ENCODE measurements around the gene HEATR1.
A peak's percentile ranks its signal among the peaks of the same experiment; 100 is the strongest.

HEATR1 gene

GRCh38 chr1:236536540-236536939 is 67.8 kb downstream of the HEATR1 start:
- Histone ChIP-seq H3K9me3 (ENCODE audit: control insufficient read depth, low read length) (no peaks in the 10 kb centered on the region), H3K36me3 (ENCODE audit: control insufficient read depth, insufficient read depth, low read length) (peaks cover 29% of the 10 kb centered on the region)
- 84 to 86% methylated on average over 4 to 5 of the region's 5 CpGs for WGBS, 2 experiments (ENCODE audit: insufficient coverage in 2 of 2)

GRCh38 chr1:236535662-236536161 is 68.6 kb downstream of the HEATR1 start:
- WGBS, 2 experiments (ENCODE audit: insufficient coverage in 2 of 2) = 85 to 96% methylated on average over 4 to 6 of the region's 6 CpGs
- no peak overlapping the region for H3K4me3 ChIP-seq (ENCODE audit: extremely low read depth, insufficient read depth, low read length, poor library complexity, severe bottlenecking)
- peaks cover 10% of the 10 kb centered on the region for H3K4me1 ChIP-seq (ENCODE audit: control insufficient read depth, insufficient read depth, low read length, poor library complexity, severe bottlenecking)
- no peak overlapping the region for H3K27ac ChIP-seq (ENCODE audit: low read depth, low read length, severe bottlenecking)
- H3K9me3 ChIP-seq (ENCODE audit: control insufficient read depth, low read length) = no peaks in the 10 kb centered on the region
- peaks cover 24% of the 10 kb centered on the region for H3K36me3 ChIP-seq (ENCODE audit: control insufficient read depth, insufficient read depth, low read length)

More at GRCh38 chr1:236536540-236536939, 67.8 kb downstream of the HEATR1 start:
- H3K4me3 ChIP-seq (ENCODE audit: extremely low read depth, insufficient read depth, low read length, poor library complexity, severe bottlenecking) = no peak overlapping the region
- peaks cover 10% of the 10 kb centered on the region for H3K4me1 ChIP-seq (ENCODE audit: control insufficient read depth, insufficient read depth, low read length, poor library complexity, severe bottlenecking)
- H3K27ac ChIP-seq (ENCODE audit: low read depth, low read length, severe bottlenecking) = no peak overlapping the region

- no peak overlapping the region for H3K27ac ChIP-seq (ENCODE audit: low read depth, low read length, severe bottlenecking)
- no peak overlapping the region for H3K4me3 ChIP-seq (ENCODE audit: extremely low read depth, insufficient read depth, low read length, poor library complexity, severe bottlenecking)
- peaks cover 10% of the 10 kb centered on the region for H3K4me1 ChIP-seq (ENCODE audit: control insufficient read depth, insufficient read depth, low read length, poor library complexity, severe bottlenecking)
- H3K36me3 ChIP-seq (ENCODE audit: control insufficient read depth, insufficient read depth, low read length) = peaks cover 21% of the 10 kb centered on the region
- no peaks in the 10 kb centered on the region for H3K9me3 ChIP-seq (ENCODE audit: control insufficient read depth, low read length)
- no CpG with 5 or more reads among the region's 1 CpG for WGBS, 2 experiments (ENCODE audit: insufficient coverage in 2 of 2)
Measured at GRCh38 chr1:236535190-236535589, 69.1 kb downstream of the HEATR1 start.

- Histone ChIP-seq H3K4me1 (ENCODE audit: control insufficient read depth, insufficient read depth, low read length, poor library complexity, severe bottlenecking) (peaks cover 10% of the 10 kb centered on the region), H3K36me3 (ENCODE audit: control insufficient read depth, insufficient read depth, low read length) (peaks cover 14% of the 10 kb centered on the region), H3K9me3 (ENCODE audit: control insufficient read depth, low read length) (no peaks in the 10 kb centered on the region), H3K27ac (ENCODE audit: low read depth, low read length, severe bottlenecking) (no peak overlapping the region), H3K4me3 (ENCODE audit: extremely low read depth, insufficient read depth, low read length, poor library complexity, severe bottlenecking) (no peak overlapping the region)
- 76 to 82% methylated on average over 3 of the region's 4 CpGs for WGBS, 2 experiments (ENCODE audit: insufficient coverage in 2 of 2)
Measured at GRCh38 chr1:236534151-236534651, 70.1 kb downstream of the HEATR1 start.

GRCh38 chr1:236532850-236533249 is 71.5 kb downstream of the HEATR1 start:
- Histone ChIP-seq H3K4me1 (ENCODE audit: control insufficient read depth, insufficient read depth, low read length, poor library complexity, severe bottlenecking) (peaks cover 10% of the 10 kb centered on the region), H3K4me3 (ENCODE audit: extremely low read depth, insufficient read depth, low read length, poor library complexity, severe bottlenecking) (no peak overlapping the region), H3K9me3 (ENCODE audit: control insufficient read depth, low read length) (no peaks in the 10 kb centered on the region), H3K27ac (ENCODE audit: low read depth, low read length, severe bottlenecking) (no peak overlapping the region), H3K36me3 (ENCODE audit: control insufficient read depth, insufficient read depth, low read length) (peaks cover 2% of the 10 kb centered on the region)
- 95 to 97% methylated on average over 4 of the region's 4 CpGs for WGBS, 2 experiments (ENCODE audit: insufficient coverage in 2 of 2)

- H3K9me3 ChIP-seq (ENCODE audit: control insufficient read depth, low read length) = no peaks in the 10 kb centered on the region
- no peak overlapping the region for H3K4me3 ChIP-seq (ENCODE audit: extremely low read depth, insufficient read depth, low read length, poor library complexity, severe bottlenecking)
- H3K4me1 ChIP-seq (ENCODE audit: control insufficient read depth, insufficient read depth, low read length, poor library complexity, severe bottlenecking) = peaks cover 15% of the 10 kb centered on the region
- no peak overlapping the region for H3K27ac ChIP-seq (ENCODE audit: low read depth, low read length, severe bottlenecking)
- WGBS, 2 experiments (ENCODE audit: insufficient coverage in 2 of 2) = 100% methylated on average over 2 to 3 of the region's 5 CpGs
- peaks cover 13% of the 10 kb centered on the region for H3K36me3 ChIP-seq (ENCODE audit: control insufficient read depth, insufficient read depth, low read length)
Measured at GRCh38 chr1:236530959-236531358, 73.4 kb downstream of the HEATR1 start.

GRCh38 chr1:236530286-236530685 is 74.0 kb downstream of the HEATR1 start:
- 100% methylated on average over 1 of the region's 1 CpG; no CpG with 5 or more reads in 1 of the 2 experiments for WGBS, 2 experiments (ENCODE audit: insufficient coverage in 2 of 2)
- no peak overlapping the region for H3K27ac ChIP-seq (ENCODE audit: low read depth, low read length, severe bottlenecking)
- H3K4me3 ChIP-seq (ENCODE audit: extremely low read depth, insufficient read depth, low read length, poor library complexity, severe bottlenecking) = no peak overlapping the region
- peaks cover 15% of the 10 kb centered on the region for H3K4me1 ChIP-seq (ENCODE audit: control insufficient read depth, insufficient read depth, low read length, poor library complexity, severe bottlenecking)
- H3K9me3 ChIP-seq (ENCODE audit: control insufficient read depth, low read length) = no peaks in the 10 kb centered on the region
- H3K36me3 ChIP-seq (ENCODE audit: control insufficient read depth, insufficient read depth, low read length) = peaks cover 13% of the 10 kb centered on the region

GRCh38 chr1:236526079-236526478 is 78.2 kb downstream of the HEATR1 start:
- peaks cover 11% of the 10 kb centered on the region for H3K36me3 ChIP-seq (ENCODE audit: control insufficient read depth, insufficient read depth, low read length)
- H3K9me3 ChIP-seq (ENCODE audit: control insufficient read depth, low read length) = no peaks in the 10 kb centered on the region
- H3K27ac ChIP-seq (ENCODE audit: low read depth, low read length, severe bottlenecking) = no peak overlapping the region
- H3K4me1 ChIP-seq (ENCODE audit: control insufficient read depth, insufficient read depth, low read length, poor library complexity, severe bottlenecking) = peaks cover 4% of the 10 kb centered on the region
- 63% methylated on average over 2 of the region's 3 CpGs; no CpG with 5 or more reads in 1 of the 2 experiments for WGBS, 2 experiments (ENCODE audit: insufficient coverage in 2 of 2)
- no peak overlapping the region for H3K4me3 ChIP-seq (ENCODE audit: extremely low read depth, insufficient read depth, low read length, poor library complexity, severe bottlenecking)

- Histone ChIP-seq H3K9me3 (ENCODE audit: control insufficient read depth, low read length) (no peaks in the 10 kb centered on the region), H3K27ac (ENCODE audit: low read depth, low read length, severe bottlenecking) (no peak overlapping the region), H3K4me3 (ENCODE audit: extremely low read depth, insufficient read depth, low read length, poor library complexity, severe bottlenecking) (peak overlapping the region; percentile 73), H3K36me3 (ENCODE audit: control insufficient read depth, insufficient read depth, low read length) (peaks cover 11% of the 10 kb centered on the region), H3K4me1 (ENCODE audit: control insufficient read depth, insufficient read depth, low read length, poor library complexity, severe bottlenecking) (peaks cover 4% of the 10 kb centered on the region)
- 80 to 83% methylated on average over 1 of the region's 3 CpGs for WGBS, 2 experiments (ENCODE audit: insufficient coverage in 2 of 2)
Measured at GRCh38 chr1:236524895-236525184, 79.5 kb downstream of the HEATR1 start.

- Histone ChIP-seq H3K9me3 (ENCODE audit: control insufficient read depth, low read length) (no peaks in the 10 kb centered on the region), H3K4me3 (ENCODE audit: extremely low read depth, insufficient read depth, low read length, poor library complexity, severe bottlenecking) (peak overlapping the region; percentile 73), H3K36me3 (ENCODE audit: control insufficient read depth, insufficient read depth, low read length) (peaks cover 11% of the 10 kb centered on the region), H3K4me1 (ENCODE audit: control insufficient read depth, insufficient read depth, low read length, poor library complexity, severe bottlenecking) (peaks cover 4% of the 10 kb centered on the region), H3K27ac (ENCODE audit: low read depth, low read length, severe bottlenecking) (no peak overlapping the region)
- WGBS, 2 experiments (ENCODE audit: insufficient coverage in 2 of 2) = 3 to 4% methylated on average over 25 to 28 of the region's 32 CpGs
Measured at GRCh38 chr1:236524142-236524894, 80.0 kb downstream of the HEATR1 start.

- Histone ChIP-seq H3K4me1 (ENCODE audit: control insufficient read depth, insufficient read depth, low read length, poor library complexity, severe bottlenecking) (peaks cover 4% of the 10 kb centered on the region), H3K36me3 (ENCODE audit: control insufficient read depth, insufficient read depth, low read length) (peaks cover 11% of the 10 kb centered on the region), H3K9me3 (ENCODE audit: control insufficient read depth, low read length) (no peaks in the 10 kb centered on the region), H3K27ac (ENCODE audit: low read depth, low read length, severe bottlenecking) (no peak within 1 kb of the TSS), H3K4me3 (ENCODE audit: extremely low read depth, insufficient read depth, low read length, poor library complexity, severe bottlenecking) (peak within 1 kb of the TSS; percentile 73)
- 12 to 15% methylated on average over 21 to 35 of the region's 35 CpGs for WGBS, 2 experiments (ENCODE audit: insufficient coverage in 2 of 2)
Measured at GRCh38 chr1:236523704-236524141, 80.6 kb downstream of the HEATR1 start, which contains the start of gene LGALS8. Gene LGALS8, plus strand, starts transcription at chr1:236523982. Its CDS starts 2,089 bp downstream, at chr1:236526071.
